NB4 (cell line): Measurements from ENCODE around the gene VDAC2.
A peak's percentile ranks its signal among the peaks of the same experiment; 100 is the strongest.

Source experiments
- DNase-seq: peaks from one replicate; pipeline ENCODE4 v3.0.0; 2010; ENCODE audit warnings: low read depth
- H3K4me3 ChIP-seq: one replicate; pipeline ENCODE4 v1.5.1; 2011; ENCODE audit warnings: mild to moderate bottlenecking, low read depth, low read length, moderate library complexity
- MYC ChIP-seq: IDR thresholded peaks from 2 replicates; pipeline ENCODE4 v1.6.1; 2011; ENCODE audit warnings: low read depth, low read length
- POLR2A ChIP-seq: IDR thresholded peaks from 2 replicates; pipeline ENCODE4 v1.6.1; 2011; ENCODE audit warnings: mild to moderate bottlenecking; ENCODE audit not compliant: insufficient read length; ENCODE audit errors: extremely low read depth
- TF ChIP-seq, protein P1 (sequence below): IDR thresholded peaks from 2 replicates; pipeline ENCODE4 v1.6.1; 2011; ENCODE audit warnings: low read depth, low read length
- TF ChIP-seq, protein P2 (sequence below): IDR thresholded peaks from one replicate; pipeline ENCODE4 v1.5.1; 2012; ENCODE audit warnings: low read depth, low read length

Gene VDAC2, protein sequence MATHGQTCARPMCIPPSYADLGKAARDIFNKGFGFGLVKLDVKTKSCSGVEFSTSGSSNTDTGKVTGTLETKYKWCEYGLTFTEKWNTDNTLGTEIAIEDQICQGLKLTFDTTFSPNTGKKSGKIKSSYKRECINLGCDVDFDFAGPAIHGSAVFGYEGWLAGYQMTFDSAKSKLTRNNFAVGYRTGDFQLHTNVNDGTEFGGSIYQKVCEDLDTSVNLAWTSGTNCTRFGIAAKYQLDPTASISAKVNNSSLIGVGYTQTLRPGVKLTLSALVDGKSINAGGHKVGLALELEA

DNA sequence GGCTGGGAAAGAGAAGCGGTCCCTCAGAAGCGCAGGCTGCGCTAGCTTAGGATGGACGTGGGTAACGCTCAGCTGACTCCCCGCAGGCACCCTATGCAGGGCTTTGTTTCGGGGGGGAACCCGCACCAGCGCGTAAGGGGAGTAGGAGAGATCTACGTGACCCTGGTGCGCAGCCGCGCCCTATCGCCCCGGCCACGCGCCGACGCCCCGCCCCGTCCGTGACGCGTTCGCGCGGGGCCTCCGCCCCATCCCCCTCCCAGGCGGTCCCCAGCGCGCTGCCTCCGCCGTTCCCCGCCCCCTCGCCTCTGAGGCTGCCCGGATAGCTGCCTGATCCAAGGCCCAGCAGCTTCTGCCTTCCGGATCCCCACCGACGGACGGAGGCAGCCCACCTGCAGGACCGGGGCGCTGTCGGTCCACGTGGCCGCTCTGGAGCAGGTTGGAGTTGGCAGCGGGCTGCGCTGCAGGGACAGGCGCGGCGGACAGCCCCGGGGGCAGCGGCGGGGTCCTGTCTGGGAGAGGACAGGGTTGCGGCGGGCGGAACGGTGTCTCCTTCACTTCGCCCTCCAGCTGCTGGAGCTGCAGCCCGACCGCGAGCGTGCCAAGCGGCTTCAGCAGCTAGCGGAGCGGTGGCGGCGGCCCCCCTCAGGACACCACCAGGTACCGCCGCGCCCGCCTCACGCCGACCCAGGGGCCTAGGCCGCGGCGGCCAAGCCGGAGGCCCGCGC, at the start of gene VDAC2:
Gene VDAC2 (plus strand): TSS at position 515 of the 725 bp plus-strand sequence. CDS start 363 bp downstream, outside the sequence.
- peak; percentile 93 for DNase-seq
- TF ChIP-seq MYC (peak; percentile 88), POLR2A (peak; percentile 79)
- TF ChIP-seq, protein P1, sequence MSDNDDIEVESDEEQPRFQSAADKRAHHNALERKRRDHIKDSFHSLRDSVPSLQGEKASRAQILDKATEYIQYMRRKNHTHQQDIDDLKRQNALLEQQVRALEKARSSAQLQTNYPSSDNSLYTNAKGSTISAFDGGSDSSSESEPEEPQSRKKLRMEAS: peak; percentile 92
- TF ChIP-seq, protein P2, sequence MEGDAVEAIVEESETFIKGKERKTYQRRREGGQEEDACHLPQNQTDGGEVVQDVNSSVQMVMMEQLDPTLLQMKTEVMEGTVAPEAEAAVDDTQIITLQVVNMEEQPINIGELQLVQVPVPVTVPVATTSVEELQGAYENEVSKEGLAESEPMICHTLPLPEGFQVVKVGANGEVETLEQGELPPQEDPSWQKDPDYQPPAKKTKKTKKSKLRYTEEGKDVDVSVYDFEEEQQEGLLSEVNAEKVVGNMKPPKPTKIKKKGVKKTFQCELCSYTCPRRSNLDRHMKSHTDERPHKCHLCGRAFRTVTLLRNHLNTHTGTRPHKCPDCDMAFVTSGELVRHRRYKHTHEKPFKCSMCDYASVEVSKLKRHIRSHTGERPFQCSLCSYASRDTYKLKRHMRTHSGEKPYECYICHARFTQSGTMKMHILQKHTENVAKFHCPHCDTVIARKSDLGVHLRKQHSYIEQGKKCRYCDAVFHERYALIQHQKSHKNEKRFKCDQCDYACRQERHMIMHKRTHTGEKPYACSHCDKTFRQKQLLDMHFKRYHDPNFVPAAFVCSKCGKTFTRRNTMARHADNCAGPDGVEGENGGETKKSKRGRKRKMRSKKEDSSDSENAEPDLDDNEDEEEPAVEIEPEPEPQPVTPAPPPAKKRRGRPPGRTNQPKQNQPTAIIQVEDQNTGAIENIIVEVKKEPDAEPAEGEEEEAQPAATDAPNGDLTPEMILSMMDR: no peak
- H3K4me3 ChIP-seq: peak within 1 kb of the TSS; percentile 83

DNA sequence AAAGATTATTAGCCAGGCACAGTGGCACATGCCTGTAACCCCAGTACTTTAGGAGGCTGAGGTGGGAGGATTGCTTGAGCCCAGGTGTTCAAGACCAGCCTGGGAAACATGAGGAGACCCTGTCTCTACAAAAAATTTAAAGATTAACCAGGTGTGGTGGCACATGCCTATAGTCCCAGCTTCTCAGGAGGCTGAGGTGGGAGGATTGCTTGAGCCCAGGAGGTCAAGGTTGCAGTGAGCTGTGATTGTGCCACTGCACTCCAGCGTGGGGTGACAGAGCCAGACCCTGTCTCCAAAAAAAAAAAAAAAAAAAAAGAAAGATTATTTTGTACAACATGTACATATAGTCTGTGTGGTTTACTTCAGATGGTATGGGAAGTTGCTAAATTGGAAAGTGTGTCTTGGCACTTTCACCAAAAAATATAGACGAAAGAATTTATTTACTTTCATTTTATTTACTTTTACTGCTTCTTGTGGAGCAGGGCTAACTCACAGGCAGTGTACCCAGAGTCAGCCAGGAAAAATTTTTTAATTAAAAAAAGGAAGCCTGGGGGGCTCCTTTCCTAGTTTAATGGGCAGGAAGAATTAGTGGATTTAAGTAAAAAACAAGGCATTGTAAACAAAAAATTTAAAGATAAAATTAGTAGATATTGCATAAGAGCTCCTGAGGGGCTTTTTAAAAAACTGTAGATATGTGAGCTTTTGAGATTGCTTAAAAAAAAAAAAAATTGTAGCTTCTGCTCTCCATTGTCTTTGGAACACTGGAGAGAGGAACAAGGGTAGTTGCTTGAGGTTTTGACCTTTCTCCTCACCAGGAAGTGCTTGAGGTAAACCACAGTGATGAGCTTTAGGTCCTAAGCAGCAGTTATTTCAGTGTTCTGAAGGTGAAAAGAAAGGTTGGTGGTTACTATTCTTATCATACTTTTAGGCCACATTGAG, 44.6 kb upstream of the VDAC2 start:
- H3K4me3 ChIP-seq: no peak overlapping the region
- TF ChIP-seq POLR2A: no peak
- TF ChIP-seq, protein P1: 0 out of 2 replicates have a peak, but pooled peaks have one; percentile 12
- peak; percentile 91 for DNase-seq

DNA sequence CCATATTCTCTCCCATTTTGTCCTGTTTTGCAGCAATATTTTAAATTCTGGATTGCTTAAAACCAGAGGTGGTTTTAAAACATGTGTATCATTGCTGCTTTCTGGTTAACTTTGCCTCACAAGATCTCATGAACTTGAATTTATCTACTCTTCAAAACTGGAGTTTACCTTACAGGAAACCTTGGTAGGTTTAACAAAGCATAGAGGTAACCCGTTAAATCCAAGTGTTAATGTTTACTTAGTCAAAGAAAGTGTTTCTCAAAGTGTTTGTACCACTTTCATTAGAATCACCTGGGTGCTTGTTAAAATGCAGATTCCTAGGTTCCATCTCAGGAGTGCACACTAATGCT, 44.0 kb upstream of the VDAC2 start:
- no peak for TF ChIP-seq POLR2A
- TF ChIP-seq MYC: no peak
- TF ChIP-seq, protein P2: no peak
- TF ChIP-seq, protein P1: no peak
- DNase-seq: no peak
- H3K4me3 ChIP-seq: no peak overlapping the region

DNA sequence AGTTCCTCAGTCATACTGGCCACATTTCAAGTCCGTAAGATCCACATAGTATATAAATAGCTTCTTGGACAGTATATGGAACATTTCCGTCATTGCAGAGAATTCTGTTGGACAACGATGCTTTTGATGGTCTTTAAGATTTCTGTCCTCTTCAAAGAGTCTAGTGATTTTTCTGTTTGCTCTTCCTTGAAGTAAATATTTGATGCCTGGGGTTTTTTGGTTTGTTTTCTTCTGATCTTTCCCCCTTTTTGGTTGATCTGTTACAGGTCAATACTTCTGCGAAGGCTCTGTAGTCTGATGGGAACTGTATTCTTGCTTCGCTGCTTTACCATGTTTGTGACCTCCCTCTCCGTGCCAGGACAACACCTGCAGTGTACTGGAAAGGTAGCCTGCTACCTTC, 42.3 kb upstream of the VDAC2 start:
- H3K4me3 ChIP-seq: no peak overlapping the region
- no peak for TF ChIP-seq POLR2A
- TF ChIP-seq, protein P1: no peak
- TF ChIP-seq, protein P2: no peak
- no peak for TF ChIP-seq MYC
- no peak for DNase-seq

DNA sequence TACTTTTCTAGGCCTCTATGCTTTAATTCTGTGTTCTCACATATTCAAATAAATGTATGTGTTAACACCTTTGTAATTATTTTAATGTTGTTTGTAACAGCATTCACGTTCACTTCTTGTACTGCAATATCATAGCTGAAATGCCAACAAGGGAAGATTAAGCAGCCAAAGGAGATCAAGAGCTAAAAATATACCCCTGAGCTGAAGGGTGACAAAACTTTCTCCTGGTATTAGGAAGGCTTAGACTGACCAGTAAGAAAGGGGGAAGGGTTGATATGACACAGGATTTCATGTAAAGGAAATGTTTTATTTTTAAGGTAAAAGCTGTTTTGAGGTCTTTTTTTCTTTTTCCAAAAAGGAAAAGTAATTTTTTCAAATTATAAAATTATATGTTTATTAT, 40.4 kb upstream of the VDAC2 start:
- TF ChIP-seq MYC (no peak), POLR2A (no peak)
- TF ChIP-seq, protein P1: no peak
- TF ChIP-seq, protein P2: no peak
- H3K4me3 ChIP-seq: no peak overlapping the region
- no peak for DNase-seq

DNA sequence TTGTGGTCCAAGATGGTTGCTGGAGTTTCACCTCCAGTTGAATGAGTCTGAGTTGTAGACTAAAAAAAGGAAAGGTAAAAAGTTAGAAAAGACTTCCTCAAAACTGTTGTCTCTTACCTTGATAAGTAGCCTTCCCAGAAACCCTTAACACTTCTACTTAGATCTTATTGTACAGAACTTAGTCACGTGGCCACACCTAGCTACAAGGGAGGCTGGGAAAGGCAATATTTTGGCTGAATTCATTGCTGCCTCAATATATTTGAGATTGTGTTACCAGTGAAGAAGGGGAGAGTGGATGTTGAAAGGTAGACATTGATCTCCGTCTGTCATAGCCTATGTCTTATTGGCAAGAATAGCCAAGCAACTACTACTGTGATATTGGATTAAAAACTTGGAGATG, 35.5 kb upstream of the VDAC2 start:
- DNase-seq: no peak
- H3K4me3 ChIP-seq: no peak overlapping the region
- TF ChIP-seq, protein P1: no peak
- TF ChIP-seq, protein P2: no peak
- TF ChIP-seq MYC (no peak), POLR2A (no peak)
